ENCODE measurements around the gene GSG1. TPM values are rescaled to one million over a fixed set of nuclear protein-coding genes. Genes with fewer than 3 reads are reported as not detected.

GSG1 gene
- total RNA-seq, 1 donor, result 0.36 TPM

GRCh38 chr12:13144266-13144828 lies 40.9 kb upstream of the GSG1 start:
- Histone ChIP-seq H4K20me1 (ENCODE audit: insufficient read depth, low read length) (no peaks in the 10 kb centered on the region), H3K9me3 (ENCODE audit: low read depth, low read length) (no peaks in the 10 kb centered on the region), H3K4me1 (ENCODE audit: insufficient read depth, low read length) (peaks cover 4% of the 10 kb centered on the region), H3K4me2 (ENCODE audit: insufficient read depth, low read length) (no peak overlapping the region), H3K4me3 (ENCODE audit: insufficient read depth, low read length) (no peak overlapping the region), H3K27ac (ENCODE audit: low read depth, low read length) (no peak overlapping the region), H2AFZ (ENCODE audit: low read length) (no peak overlapping the region), H3K36me3 (ENCODE audit: insufficient read depth, low read length) (no peaks in the 10 kb centered on the region), H3K79me2 (ENCODE audit: insufficient read depth, low read length) (no peaks in the 10 kb centered on the region), H3K27me3 (ENCODE audit: insufficient read depth, low read length) (no peaks in the 10 kb centered on the region)
- TF ChIP-seq CTCF (IDR thresholded peaks at IDR 0.05; ENCODE audit: extremely low read depth, low read depth, low read length), result no peak
- no peak for DNase-seq (ENCODE audit: insufficient read length, low spot score, missing footprints)

DNA sequence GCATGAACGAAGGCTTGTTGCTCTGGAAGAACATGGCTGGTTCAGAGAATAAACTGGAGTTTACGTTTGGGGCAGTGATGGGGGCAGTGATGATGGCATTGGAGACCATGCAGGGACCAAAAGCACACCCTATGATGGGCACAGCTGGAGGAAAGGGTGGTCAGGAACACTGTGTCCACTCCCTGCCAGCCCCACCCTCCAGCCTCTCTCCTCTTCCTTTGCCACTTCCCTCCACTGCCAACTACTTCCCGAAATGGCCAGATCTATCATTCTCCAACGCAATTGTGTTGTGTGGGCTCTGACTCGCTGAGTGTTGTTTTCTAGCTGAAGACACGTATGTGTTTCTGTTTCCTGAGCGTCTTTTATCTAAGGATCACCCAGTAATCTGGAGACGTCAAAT lies 39.3 kb upstream of the GSG1 start:
- no peak overlapping the region for H2AFZ ChIP-seq (ENCODE audit: low read length)
- no peak for DNase-seq (ENCODE audit: insufficient read length, low spot score, missing footprints)
- no peak overlapping the region for H3K4me3 ChIP-seq (ENCODE audit: insufficient read depth, low read length)
- no peaks in the 10 kb centered on the region for H3K9me3 ChIP-seq (ENCODE audit: low read depth, low read length)
- H3K79me2 ChIP-seq (ENCODE audit: insufficient read depth, low read length), result no peaks in the 10 kb centered on the region
- no peaks in the 10 kb centered on the region for H3K36me3 ChIP-seq (ENCODE audit: insufficient read depth, low read length)
- H3K4me1 ChIP-seq (ENCODE audit: insufficient read depth, low read length), result peaks cover 4% of the 10 kb centered on the region
- H3K4me2 ChIP-seq (ENCODE audit: insufficient read depth, low read length), result no peak overlapping the region
- TF ChIP-seq CTCF (IDR thresholded peaks at IDR 0.05; ENCODE audit: extremely low read depth, low read depth, low read length), result no peak
- no peaks in the 10 kb centered on the region for H3K27me3 ChIP-seq (ENCODE audit: insufficient read depth, low read length)
- H3K27ac ChIP-seq (ENCODE audit: low read depth, low read length), result no peak overlapping the region
- H4K20me1 ChIP-seq (ENCODE audit: insufficient read depth, low read length), result no peaks in the 10 kb centered on the region

DNA sequence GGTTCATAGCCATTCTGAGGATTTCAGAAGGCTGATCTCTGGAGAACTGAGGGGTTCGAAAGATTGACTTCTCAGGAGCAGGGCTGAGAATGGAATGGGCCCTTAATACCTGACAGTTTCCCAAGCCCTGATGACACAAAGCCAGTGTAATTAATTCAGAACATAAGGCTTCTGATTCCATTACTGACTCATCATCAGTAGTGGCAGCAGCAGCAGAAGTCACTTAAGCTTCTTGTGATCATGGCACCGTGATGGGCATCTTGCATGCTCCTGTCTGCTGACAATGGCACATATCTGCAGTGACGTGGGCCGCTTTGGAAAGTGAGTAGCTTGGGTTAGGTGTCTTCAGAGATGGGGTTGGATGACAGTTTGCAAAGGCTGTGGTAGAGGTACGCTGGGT lies 38.2 kb upstream of the GSG1 start:
- H3K4me1 ChIP-seq (ENCODE audit: insufficient read depth, low read length), result peaks cover 8% of the 10 kb centered on the region
- no peaks in the 10 kb centered on the region for H4K20me1 ChIP-seq (ENCODE audit: insufficient read depth, low read length)
- TF ChIP-seq CTCF (IDR thresholded peaks at IDR 0.05; ENCODE audit: extremely low read depth, low read depth, low read length), result no peak
- H3K27ac ChIP-seq (ENCODE audit: low read depth, low read length), result no peak overlapping the region
- no peak for DNase-seq (ENCODE audit: insufficient read length, low spot score, missing footprints)
- no peaks in the 10 kb centered on the region for H3K27me3 ChIP-seq (ENCODE audit: insufficient read depth, low read length)
- no peak overlapping the region for H3K4me3 ChIP-seq (ENCODE audit: insufficient read depth, low read length)
- H3K79me2 ChIP-seq (ENCODE audit: insufficient read depth, low read length), result no peaks in the 10 kb centered on the region
- no peak overlapping the region for H2AFZ ChIP-seq (ENCODE audit: low read length)
- H3K4me2 ChIP-seq (ENCODE audit: insufficient read depth, low read length), result no peak overlapping the region
- no peaks in the 10 kb centered on the region for H3K9me3 ChIP-seq (ENCODE audit: low read depth, low read length)
- H3K36me3 ChIP-seq (ENCODE audit: insufficient read depth, low read length), result no peaks in the 10 kb centered on the region

DNA sequence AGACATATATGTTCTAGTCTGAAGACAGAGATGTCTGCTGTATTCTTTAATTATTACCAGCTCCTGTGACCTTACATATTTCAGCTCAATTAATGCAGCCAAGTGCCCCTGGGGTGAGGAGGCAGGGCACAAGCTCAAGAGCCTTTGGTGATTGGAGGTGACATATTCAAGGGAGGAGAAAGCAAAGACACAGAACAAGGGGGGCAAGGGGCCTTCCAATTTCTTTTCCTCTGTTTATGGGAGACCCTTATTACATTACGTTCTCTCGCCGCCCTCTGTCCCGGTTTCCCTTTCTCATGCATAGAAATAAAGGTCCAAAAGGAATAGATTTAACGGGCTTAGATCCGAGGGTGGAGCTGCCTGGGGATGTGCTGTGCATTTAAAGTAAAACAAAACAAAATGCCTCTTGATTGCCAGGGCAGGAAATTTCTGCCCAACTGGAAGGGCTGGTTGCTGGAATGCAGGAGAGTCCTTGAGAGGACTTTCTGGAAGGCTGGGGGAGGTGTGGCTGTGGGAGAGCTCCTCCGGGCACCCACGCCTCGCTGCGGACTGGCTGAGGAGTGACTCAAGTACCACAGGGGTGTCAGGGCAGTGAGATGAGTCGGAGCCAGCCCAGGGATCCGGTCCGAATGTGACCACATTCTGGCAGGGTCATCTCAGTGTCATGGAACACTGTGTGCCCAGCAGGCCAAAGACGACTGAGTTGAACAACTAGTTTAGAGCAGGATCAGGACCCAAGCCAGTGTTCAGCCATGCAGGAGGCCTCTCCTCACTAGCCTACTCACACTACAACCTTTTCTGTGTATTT lies 32.1 kb upstream of the GSG1 start:
- peak overlapping the region; percentile 86 for H3K27ac ChIP-seq (ENCODE audit: low read depth, low read length)
- TF ChIP-seq CTCF (IDR thresholded peaks at IDR 0.05; ENCODE audit: extremely low read depth, low read depth, low read length), result peak; percentile 15
- no peaks in the 10 kb centered on the region for H3K36me3 ChIP-seq (ENCODE audit: insufficient read depth, low read length)
- no peaks in the 10 kb centered on the region for H3K79me2 ChIP-seq (ENCODE audit: insufficient read depth, low read length)
- H3K4me2 ChIP-seq (ENCODE audit: insufficient read depth, low read length), result peak overlapping the region; percentile 74
- DNase-seq (ENCODE audit: insufficient read length, low spot score, missing footprints), result peak; percentile 85
- no peaks in the 10 kb centered on the region for H4K20me1 ChIP-seq (ENCODE audit: insufficient read depth, low read length)
- H3K4me1 ChIP-seq (ENCODE audit: insufficient read depth, low read length), result peaks cover 22% of the 10 kb centered on the region
- peak overlapping the region; percentile 46 for H3K4me3 ChIP-seq (ENCODE audit: insufficient read depth, low read length)
- no peaks in the 10 kb centered on the region for H3K9me3 ChIP-seq (ENCODE audit: low read depth, low read length)
- no peaks in the 10 kb centered on the region for H3K27me3 ChIP-seq (ENCODE audit: insufficient read depth, low read length)
- peak overlapping the region; percentile 71 for H2AFZ ChIP-seq (ENCODE audit: low read length)

All from osteoblast (primary cell).